G401 (cell line): ENCODE measurements around the gene MAP2K1. TPM values are rescaled to one million over a fixed set of nuclear protein-coding genes. Genes with fewer than 3 reads are reported as not detected.

Experiments
- total RNA-seq: library from RNA; depleted of rRNA; stranded (reverse); fragments of >200 nt; shearing (Covaris generic); gene quantifications from 2 replicates; pipeline ENCODE4 v1.2.3, GENCODE V29; 2014; rRNA removed

MAP2K1 gene
- total RNA-seq, 1 experiment from 2014 or later = 13.9 TPM

Other genes starting within 250 kb of the MAP2K1 start
- 1.9 and 2.4 TPM in 2 replicates for gene MEGF11, start 133.2 kb upstream of the MAP2K1 start, total RNA-seq
- 22.0 and 57.8 TPM in 2 replicates for gene DIS3L, start 93.3 kb upstream of the MAP2K1 start, total RNA-seq
- 19.3 and 44.8 TPM in 2 replicates for gene TIPIN, start 30.2 kb upstream of the MAP2K1 start, total RNA-seq
- 17.1 and 18.3 TPM in 2 replicates for gene SNAPC5, start 110.8 kb downstream of the MAP2K1 start, total RNA-seq
- 10,569 and 10,667 TPM in 2 replicates for gene RPL4, start 117.9 kb downstream of the MAP2K1 start, total RNA-seq
- gene ZWILCH, start 118.4 kb downstream of the MAP2K1 start, total RNA-seq = 34.1 and 49.7 TPM in 2 replicates
- 0.07 TPM in 1 of 2 replicates, not detected in the other for gene LCTL, start 179.1 kb downstream of the MAP2K1 start, total RNA-seq